ENCODE measurements around the gene CDKAL1. TPM values are rescaled to one million over a fixed set of nuclear protein-coding genes. Genes with fewer than 3 reads are reported as not detected.

CDKAL1 gene
- total and polyA plus RNA-seq, 2 donors (not counting 3 experiments of a cell fraction or from before 2014, with no cell fraction given): 6.1 to 20.5 TPM

DNA sequence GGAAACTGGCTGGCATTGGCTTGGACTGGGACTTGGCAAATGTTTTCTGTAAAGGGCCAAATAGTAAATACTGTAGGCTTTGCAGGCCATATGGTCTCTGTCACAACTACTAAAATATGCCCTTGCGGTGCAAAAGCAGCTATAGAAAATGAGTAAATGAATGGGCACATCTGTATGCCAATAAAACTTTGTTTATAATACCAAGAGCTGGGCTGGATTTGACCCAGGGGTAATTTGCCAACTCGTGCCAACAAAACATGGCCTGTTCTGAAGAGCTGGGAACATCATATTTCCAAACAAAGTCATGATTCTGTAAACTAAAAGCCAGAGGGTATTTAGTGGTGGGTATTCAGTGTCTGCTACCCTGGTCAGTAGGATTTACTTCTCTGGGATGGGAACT is 739.2 kb downstream of the CDKAL1 start:
- DNase-seq (ENCODE audit: low read depth, low spot score): no peak
- ChIA-PET CTCF (interaction anchor here (1.0 kb wide), 1 partner anchor 84 kb away, joined by 3 read pairs; no protein-coding TSS in a partner anchor), POLR2A (no interaction called here)
- Histone ChIP-seq H3K4me2 (ENCODE audit: insufficient read depth, low read length) (no peak overlapping the region), H3K9me3 (replicated peaks; ENCODE audit: control insufficient read depth, insufficient read depth, low read length) (no peaks in the 10 kb centered on the region), H3K9ac (replicated peaks; ENCODE audit: extremely low read depth, insufficient read depth, low read length) (no peak overlapping the region), H2AFZ (ENCODE audit: low read depth, low read length) (no peak overlapping the region), H4K20me1 (replicated peaks; ENCODE audit: control insufficient read depth, extremely low read depth, insufficient read depth, low read length) (no peaks in the 10 kb centered on the region), H3K27ac (ENCODE audit: insufficient read depth, low read depth, low read length) (no peak overlapping the region), H3K79me2 (ENCODE audit: control insufficient read depth, insufficient read depth, low read length) (no peaks in the 10 kb centered on the region), H3K27me3 (ENCODE audit: control insufficient read depth in 2 of 2, insufficient read depth in 2 of 2, low read length in 2 of 2) (no peaks in the 10 kb centered on the region), H3K4me1 (ENCODE audit: control insufficient read depth, extremely low read depth, insufficient read depth, low read length) (no peaks in the 10 kb centered on the region), H3K4me3 (replicated peaks in 1 of 3; ENCODE audit: insufficient read depth in 1 of 3, low read depth in 1 of 3, low read length in 3 of 3) (no peak overlapping the region), H3K36me3 (ENCODE audit: control insufficient read depth in 2 of 2, extremely low read depth in 1 of 2, insufficient read depth in 2 of 2, low read length in 2 of 2) (no peaks in the 10 kb centered on the region), H3K9me1 (replicated peaks; ENCODE audit: control insufficient read depth, extremely low read depth, insufficient read depth, low read length) (no peaks in the 10 kb centered on the region)
- dilution Hi-C loops (cut with MboI; ENCODE audit: extremely low pct_ligation_motif_present, low sequenced_read_pairs): no loop called here
- no TSS peak for BruUV-seq (replicated peaks)
- intact Hi-C loops (cut with micrococcal nuclease): no loop called here
- TF ChIP-seq, protein P1, sequence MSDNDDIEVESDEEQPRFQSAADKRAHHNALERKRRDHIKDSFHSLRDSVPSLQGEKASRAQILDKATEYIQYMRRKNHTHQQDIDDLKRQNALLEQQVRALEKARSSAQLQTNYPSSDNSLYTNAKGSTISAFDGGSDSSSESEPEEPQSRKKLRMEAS (IDR thresholded peaks at IDR 0.05; ENCODE audit: insufficient read depth, insufficient read length): no peak
- TF ChIP-seq JUN (IDR thresholded peaks at IDR 0.05; ENCODE audit: borderline replicate concordance, insufficient read depth, insufficient read length, low read depth) (no peak), FOS (IDR thresholded peaks at IDR 0.05; ENCODE audit: borderline replicate concordance, insufficient read depth, low read length) (no peak), POLR2AphosphoS5 (IDR thresholded peaks at IDR 0.05; ENCODE audit: insufficient read depth, low read depth, low read length) (no peak), POLR2A (IDR thresholded peaks at IDR 0.05; ENCODE audit: low read depth, low read length) (no peak), MYC (IDR thresholded peaks at IDR 0.05; ENCODE audit: low read depth, low read length) (no peak), GATA2 (IDR thresholded peaks at IDR 0.05; ENCODE audit: insufficient read depth, insufficient read length, low read depth, low read length) (no peak), EZH2 (IDR thresholded peaks at IDR 0.05; ENCODE audit: borderline replicate concordance, low read depth, low read length, severe bottlenecking) (no peak)
- TF ChIP-seq, protein P2, sequence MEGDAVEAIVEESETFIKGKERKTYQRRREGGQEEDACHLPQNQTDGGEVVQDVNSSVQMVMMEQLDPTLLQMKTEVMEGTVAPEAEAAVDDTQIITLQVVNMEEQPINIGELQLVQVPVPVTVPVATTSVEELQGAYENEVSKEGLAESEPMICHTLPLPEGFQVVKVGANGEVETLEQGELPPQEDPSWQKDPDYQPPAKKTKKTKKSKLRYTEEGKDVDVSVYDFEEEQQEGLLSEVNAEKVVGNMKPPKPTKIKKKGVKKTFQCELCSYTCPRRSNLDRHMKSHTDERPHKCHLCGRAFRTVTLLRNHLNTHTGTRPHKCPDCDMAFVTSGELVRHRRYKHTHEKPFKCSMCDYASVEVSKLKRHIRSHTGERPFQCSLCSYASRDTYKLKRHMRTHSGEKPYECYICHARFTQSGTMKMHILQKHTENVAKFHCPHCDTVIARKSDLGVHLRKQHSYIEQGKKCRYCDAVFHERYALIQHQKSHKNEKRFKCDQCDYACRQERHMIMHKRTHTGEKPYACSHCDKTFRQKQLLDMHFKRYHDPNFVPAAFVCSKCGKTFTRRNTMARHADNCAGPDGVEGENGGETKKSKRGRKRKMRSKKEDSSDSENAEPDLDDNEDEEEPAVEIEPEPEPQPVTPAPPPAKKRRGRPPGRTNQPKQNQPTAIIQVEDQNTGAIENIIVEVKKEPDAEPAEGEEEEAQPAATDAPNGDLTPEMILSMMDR (IDR thresholded peaks at IDR 0.05; ENCODE audit: extremely low read depth in 1 of 2, insufficient read depth in 1 of 2, low read depth in 1 of 2, low read length in 2 of 2): no peak
- FAIRE-seq: no peak
